Spleen (tissue), 7 donors: ENCODE measurements around the gene NR5A1.

Source experiments
- POLR2A ChIP-seq, 3 donors: fragments of 450-650 bp; IDR thresholded peaks; one replicate each; pipeline ENCODE4 v1.5.1; 2017; ENCODE audit warnings: antibody characterized with exemption in 3 of 3, mild to moderate bottlenecking in 1 of 3
- TF ChIP-seq, protein P1 (sequence below), 11 experiments: fragments of 200-600 bp in 7 of 11; fragments of 450-650 bp in 4 of 11; sonication (generic) in 4 of 11; IDR thresholded peaks in 8 of 11; conservative IDR thresholded peaks in 3 of 11; 1 replicate in 7 of 11; 2 replicates in 4 of 11; pipeline versions ENCODE4 v1.4.0 to v1.8.0; 2016 to 2021; ENCODE audit warnings: antibody characterized with exemption in 11 of 11, inconsistent platforms in 4 of 11, mild to moderate bottlenecking in 1 of 11
- donor health status: DM: no; HTN: no; CAD: no; lungs with moderate emphysema.
- donor health status: DM: no; HTN: no; CAD: no.
- donor health status: DM: no; HTN: no; CAD: no.

DNA sequence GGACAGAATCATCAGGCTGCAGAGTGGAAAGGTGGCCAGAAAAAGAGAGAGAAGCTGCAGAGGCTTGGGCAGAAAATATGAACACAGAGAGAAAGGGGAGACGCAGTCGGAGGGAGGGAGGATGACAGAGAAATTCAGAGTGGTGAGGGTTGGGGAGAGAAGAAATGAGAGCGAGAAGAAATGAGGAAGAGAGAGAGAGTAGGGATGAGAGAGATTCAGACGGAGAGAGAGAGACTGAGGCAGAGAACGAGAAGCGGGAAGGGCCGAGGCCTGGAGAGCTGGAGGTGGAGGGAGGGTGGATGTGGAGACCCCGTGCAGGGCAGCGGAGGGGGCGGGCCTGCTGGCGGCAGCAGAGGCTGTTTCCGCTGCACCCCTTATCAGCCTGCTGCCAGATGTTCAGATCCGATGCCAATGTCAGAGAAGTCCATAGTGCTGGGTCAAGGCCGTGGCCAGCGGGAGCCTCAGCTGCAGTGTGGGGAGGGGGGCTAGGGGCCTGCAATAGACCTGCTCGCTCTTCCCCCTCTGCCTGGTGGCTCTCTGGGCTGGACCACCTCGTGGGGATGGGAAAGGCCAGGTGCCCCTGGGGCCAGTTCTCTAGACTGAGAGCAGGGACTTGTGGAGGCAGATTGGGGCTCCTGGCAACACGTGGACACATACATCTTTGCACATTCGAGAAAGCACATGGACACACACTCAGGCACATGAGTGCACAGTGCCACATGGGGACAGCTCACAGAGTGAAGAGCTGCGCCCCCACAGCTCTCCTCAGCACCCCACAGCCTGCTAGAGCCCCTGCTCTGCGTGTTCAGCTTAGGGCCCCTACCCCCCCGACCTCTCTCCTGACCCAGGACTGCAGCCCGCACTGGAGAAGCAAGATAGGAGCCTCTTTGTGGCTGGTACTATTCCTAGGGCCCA, 4.9 kb upstream of the NR5A1 start:
- TF ChIP-seq, protein P1, sequence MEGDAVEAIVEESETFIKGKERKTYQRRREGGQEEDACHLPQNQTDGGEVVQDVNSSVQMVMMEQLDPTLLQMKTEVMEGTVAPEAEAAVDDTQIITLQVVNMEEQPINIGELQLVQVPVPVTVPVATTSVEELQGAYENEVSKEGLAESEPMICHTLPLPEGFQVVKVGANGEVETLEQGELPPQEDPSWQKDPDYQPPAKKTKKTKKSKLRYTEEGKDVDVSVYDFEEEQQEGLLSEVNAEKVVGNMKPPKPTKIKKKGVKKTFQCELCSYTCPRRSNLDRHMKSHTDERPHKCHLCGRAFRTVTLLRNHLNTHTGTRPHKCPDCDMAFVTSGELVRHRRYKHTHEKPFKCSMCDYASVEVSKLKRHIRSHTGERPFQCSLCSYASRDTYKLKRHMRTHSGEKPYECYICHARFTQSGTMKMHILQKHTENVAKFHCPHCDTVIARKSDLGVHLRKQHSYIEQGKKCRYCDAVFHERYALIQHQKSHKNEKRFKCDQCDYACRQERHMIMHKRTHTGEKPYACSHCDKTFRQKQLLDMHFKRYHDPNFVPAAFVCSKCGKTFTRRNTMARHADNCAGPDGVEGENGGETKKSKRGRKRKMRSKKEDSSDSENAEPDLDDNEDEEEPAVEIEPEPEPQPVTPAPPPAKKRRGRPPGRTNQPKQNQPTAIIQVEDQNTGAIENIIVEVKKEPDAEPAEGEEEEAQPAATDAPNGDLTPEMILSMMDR (IDR thresholded peaks at IDR 0.05 in 8 of 11, conservative IDR thresholded peaks at IDR 0.05 in 3 of 11), result peak in 1 of 11 experiments; percentile 2
- no peak for TF ChIP-seq POLR2A (IDR thresholded peaks at IDR 0.05)
